Bone marrow (tissue), 2 donors: ENCODE results near the gene NME8.

Experiments used
- DNase-seq, 2 donors: peaks; one replicate each; lab custom pipeline; 2025; lab: John Stamatoyannopoulos, UW

NME8 gene

GRCh38 chr7:37901236-37901827, 52.9 kb downstream of the NME8 start:
- DNase-seq = peak in 1 of 2 donors; percentile 24

- no peak for DNase-seq
These were observed 53.6 kb downstream of the NME8 start for GRCh38 chr7:37901890-37902524.

GRCh38 chr7:37908221-37908788, 59.9 kb downstream of the NME8 start:
- DNase-seq = no peak

- DNase-seq = no peak
These were observed 64.4 kb downstream of the NME8 start for GRCh38 chr7:37912756-37913155.

GRCh38 chr7:37915438-37915837, 67.0 kb downstream of the NME8 start:
- DNase-seq = peak in 1 of 2 donors; percentile 5

- DNase-seq = peak; percentile 5 to 30
These were observed 67.7 kb downstream of the NME8 start for GRCh38 chr7:37916017-37916672.

GRCh38 chr7:37916673-37917660, 68.6 kb downstream of the NME8 start, which contains the start of gene SFRP4:
Gene SFRP4 (minus strand): TSS chr7:37916817. CDS start chr7:37916537, 280 bp downstream.
- DNase-seq = peak in 1 of 2 donors; percentile 33

- no peak for DNase-seq
These were observed 70.1 kb downstream of the NME8 start for GRCh38 chr7:37918526-37918925.

- DNase-seq = peak; percentile 73
These were observed 72.0 kb downstream of the NME8 start, which contains the start of gene EPDR1 for GRCh38 chr7:37920305-37920848. Gene EPDR1 (plus strand): TSS chr7:37920640. CDS start chr7:37920940, 300 bp downstream.

GRCh38 chr7:37920849-37921805, 72.7 kb downstream of the NME8 start:
- DNase-seq = peak; percentile 50 to 67

GRCh38 chr7:37921876-37922275, 73.5 kb downstream of the NME8 start:
- no peak for DNase-seq

GRCh38 chr7:37923996-37924395, 75.6 kb downstream of the NME8 start:
- no peak for DNase-seq

- no peak for DNase-seq
These were observed 76.2 kb downstream of the NME8 start for GRCh38 chr7:37924491-37925041.

- DNase-seq = no peak
These were observed 77.2 kb downstream of the NME8 start for GRCh38 chr7:37925620-37926019.

GRCh38 chr7:37927773-37928444, 79.5 kb downstream of the NME8 start:
- no peak for DNase-seq

- DNase-seq = no peak
These were observed 80.5 kb downstream of the NME8 start for GRCh38 chr7:37928878-37929277.

- DNase-seq = no peak
These were observed 82.0 kb downstream of the NME8 start for GRCh38 chr7:37930226-37930948.

GRCh38 chr7:37932543-37932942, 84.1 kb downstream of the NME8 start:
- no peak for DNase-seq
